Trophoblast cell (in vitro differentiated cells and primary cell): ENCODE data around the gene KIF20B.
A peak's percentile ranks its signal among the peaks of the same experiment; 100 is the strongest.
"Not testable (repeated sequence)": the region's sequence is repeated elsewhere in the genome, so short reads cannot be mapped to it uniquely, and the experiment has no call there.

ENCODE experiments used
- DNase-seq, 2 donors: peaks; one replicate each; pipeline ENCODE4 v3.0.0-alpha.2; 2016
- H2AFZ ChIP-seq: 2 replicates; pipeline ENCODE4 v1.6.1; 2013; ENCODE audit warnings: low read length, moderate library complexity, mild to moderate bottlenecking; ENCODE audit not compliant: insufficient read depth, poor library complexity
- H2AK5ac ChIP-seq: 2 replicates; pipeline ENCODE4 v1.6.1; 2013; ENCODE audit warnings: mild to moderate bottlenecking, low read length
- H2BK120ac ChIP-seq: 2 replicates; pipeline ENCODE4 v1.6.1; 2013; ENCODE audit warnings: low read length, mild to moderate bottlenecking, moderate library complexity; ENCODE audit not compliant: insufficient read depth, poor library complexity
- H2BK12ac ChIP-seq: 2 replicates; pipeline ENCODE4 v1.6.1; 2013; ENCODE audit warnings: mild to moderate bottlenecking, low read length, moderate library complexity
- H2BK5ac ChIP-seq: 2 replicates; pipeline ENCODE4 v1.6.1; 2013; ENCODE audit warnings: low read length, low read depth, moderate library complexity, mild to moderate bottlenecking; ENCODE audit not compliant: poor library complexity
- H3K14ac ChIP-seq: 2 replicates; pipeline ENCODE4 v1.6.1; 2013; ENCODE audit warnings: mild to moderate bottlenecking, low read length
- H3K18ac ChIP-seq: 2 replicates; pipeline ENCODE4 v1.6.1; 2013; ENCODE audit warnings: mild to moderate bottlenecking, low read length
- H3K23ac ChIP-seq: 2 replicates; pipeline ENCODE4 v1.6.1; 2013; ENCODE audit warnings: low read length
- H3K27ac ChIP-seq: 2 replicates; pipeline ENCODE4 v1.5.1; 2013; ENCODE audit warnings: low read depth, mild to moderate bottlenecking, inconsistent platforms, low read length, moderate library complexity
- H3K27me3 ChIP-seq: 2 replicates; pipeline ENCODE4 v1.6.1; 2013; ENCODE audit warnings: inconsistent platforms, mild to moderate bottlenecking, low read length, moderate library complexity; ENCODE audit not compliant: insufficient read depth
- H3K36me3 ChIP-seq, 2 experiments: 1 replicate in 1 of 2; 2 replicates in 1 of 2; pipeline ENCODE4 v1.6.1; 2013; ENCODE audit warnings: low read length in 2 of 2, mild to moderate bottlenecking in 2 of 2, moderate library complexity in 1 of 2; ENCODE audit not compliant: insufficient read depth in 2 of 2, control insufficient read depth in 1 of 2
- H3K4ac ChIP-seq: 2 replicates; pipeline ENCODE4 v1.6.1; 2013; ENCODE audit warnings: low read depth, mild to moderate bottlenecking, low read length, moderate library complexity
- H3K4me1 ChIP-seq, 2 experiments: 1 replicate in 1 of 2; 2 replicates in 1 of 2; pipeline ENCODE4 v1.6.1; 2013; ENCODE audit warnings: low read length in 2 of 2, mild to moderate bottlenecking in 2 of 2, moderate library complexity in 1 of 2; ENCODE audit not compliant: insufficient read depth in 2 of 2, control insufficient read depth in 1 of 2
- H3K4me2 ChIP-seq: 2 replicates; pipeline ENCODE4 v1.6.1; 2013; ENCODE audit warnings: inconsistent platforms, mild to moderate bottlenecking, low read length, moderate library complexity
- H3K4me3 ChIP-seq: 2 replicates; pipeline ENCODE4 v1.5.1; 2013; ENCODE audit warnings: mild to moderate bottlenecking, low read depth, low read length, inconsistent platforms
- H3K79me1 ChIP-seq: one replicate; pipeline ENCODE4 v1.6.1; 2013; ENCODE audit warnings: low read length
- H3K79me2 ChIP-seq: 2 replicates; pipeline ENCODE4 v1.6.1; 2013; ENCODE audit warnings: low read length, mild to moderate bottlenecking; ENCODE audit not compliant: control insufficient read depth, insufficient read depth, poor library complexity
- H3K9ac ChIP-seq: 2 replicates; pipeline ENCODE4 v1.6.1; 2013; ENCODE audit warnings: mild to moderate bottlenecking, low read length
- H3K9me3 ChIP-seq: 2 replicates; pipeline ENCODE4 v1.6.1; 2013; ENCODE audit warnings: low read depth, mild to moderate bottlenecking, control low read depth, inconsistent platforms, low read length; ENCODE audit not compliant: insufficient read depth
- H4K12ac ChIP-seq: 2 replicates; pipeline ENCODE4 v1.6.1; 2013; ENCODE audit warnings: low read depth, mild to moderate bottlenecking, low read length, moderate library complexity
- H4K8ac ChIP-seq: 2 replicates; pipeline ENCODE4 v1.6.1; 2013; ENCODE audit warnings: low read depth, mild to moderate bottlenecking, low read length, moderate library complexity
- H4K91ac ChIP-seq: one replicate; pipeline ENCODE4 v1.6.1; 2013; ENCODE audit warnings: low read depth, mild to moderate bottlenecking, low read length, moderate library complexity
- WGBS: extraction: QIAGEN DNeasy Blood & Tissue Kit; methylation state at CpG from one replicate; pipeline ENCODE4 v1.1.7; 2013; ENCODE audit warnings: missing lambda C conversion rate; ENCODE audit not compliant: insufficient read length, insufficient coverage; ENCODE audit errors: extremely low coverage; 5-methylcytosine and 5-hydroxymethylcytosine counted together

KIF20B gene

DNA sequence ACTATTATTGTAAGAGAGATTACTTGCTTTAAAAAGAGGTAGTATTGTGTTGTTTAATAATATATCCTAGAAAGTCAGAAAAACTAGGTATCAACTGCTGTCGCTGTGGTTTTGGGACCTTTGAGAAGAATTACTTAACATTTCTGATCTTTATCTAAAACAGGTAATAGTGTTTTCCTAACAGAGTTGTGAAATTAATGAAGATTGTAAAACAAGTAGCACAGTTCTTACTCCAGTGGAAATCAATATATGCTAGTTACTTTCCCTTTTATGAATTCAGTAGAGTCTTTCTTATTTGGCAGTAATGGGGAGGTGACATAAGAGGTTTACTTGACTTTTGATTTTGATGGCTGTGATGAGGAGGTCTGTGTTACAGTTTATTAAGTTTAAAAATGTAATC, 58.1 kb downstream of the KIF20B start:
- H3K27me3 ChIP-seq = no peaks in the 10 kb centered on the region
- H3K27ac ChIP-seq = no peak overlapping the region
- H4K12ac ChIP-seq = no peak overlapping the region
- no peaks in the 10 kb centered on the region for H3K9me3 ChIP-seq
- H3K18ac ChIP-seq = no peak overlapping the region
- H4K8ac ChIP-seq = no peak overlapping the region
- H3K4me2 ChIP-seq = no peak overlapping the region
- DNase-seq = peak in 1 of 2 donors; percentile 18
- no peak overlapping the region for H3K23ac ChIP-seq
- no peak overlapping the region for H2BK12ac ChIP-seq
- no peak overlapping the region for H2BK120ac ChIP-seq
- no peak overlapping the region for H2AK5ac ChIP-seq
- no peak overlapping the region for H3K4me3 ChIP-seq
- H3K36me3 ChIP-seq = peaks cover 5 to 8% of the 10 kb centered on the region in 2 experiments
- no peak overlapping the region for H4K91ac ChIP-seq
- H3K4ac ChIP-seq = no peak overlapping the region
- H2AFZ ChIP-seq = no peak overlapping the region
- no peak overlapping the region for H2BK5ac ChIP-seq
- no peaks in the 10 kb centered on the region for H3K79me2 ChIP-seq
- H3K9ac ChIP-seq = no peak overlapping the region
- no CpG with 5 or more reads among the region's 1 CpG for WGBS
- no peak overlapping the region for H3K14ac ChIP-seq
- H3K79me1 ChIP-seq = no peaks in the 10 kb centered on the region
- no peaks in the 10 kb centered on the region for H3K4me1 ChIP-seq

DNA sequence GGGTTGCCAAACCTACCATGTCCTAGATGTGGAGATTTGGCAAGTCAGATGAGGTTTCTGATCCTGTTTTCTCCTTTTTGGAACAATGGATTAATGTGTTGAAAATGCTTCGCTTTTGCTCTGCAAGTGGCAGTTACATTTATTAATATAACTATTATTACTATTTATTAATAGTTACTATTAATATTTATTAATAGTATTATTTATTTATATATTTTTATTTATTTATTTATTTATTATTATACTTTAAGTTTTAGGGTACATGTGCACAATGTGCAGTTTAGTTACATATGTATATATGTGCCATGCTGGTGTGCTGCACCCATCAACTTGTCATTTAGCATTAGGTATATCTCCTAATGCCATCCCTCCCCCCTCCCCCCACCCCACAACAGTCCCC, 62.3 kb downstream of the KIF20B start:
- H3K4me2 ChIP-seq, H3K4me1 ChIP-seq, H3K9me3 ChIP-seq, H3K36me3 ChIP-seq, H3K14ac ChIP-seq, H3K4me3 ChIP-seq, H3K9ac ChIP-seq, H2BK120ac ChIP-seq, H2BK5ac ChIP-seq, H4K8ac ChIP-seq, H2AK5ac ChIP-seq, H4K91ac ChIP-seq, H3K79me1 ChIP-seq, H3K27ac ChIP-seq, H3K18ac ChIP-seq, DNase-seq, H2AFZ ChIP-seq, H3K79me2 ChIP-seq, H2BK12ac ChIP-seq, H4K12ac ChIP-seq, H3K4ac ChIP-seq, H3K27me3 ChIP-seq, H3K23ac ChIP-seq: not testable (repeated sequence)
- WGBS = no CpG with 5 or more reads among the region's 1 CpG

DNA sequence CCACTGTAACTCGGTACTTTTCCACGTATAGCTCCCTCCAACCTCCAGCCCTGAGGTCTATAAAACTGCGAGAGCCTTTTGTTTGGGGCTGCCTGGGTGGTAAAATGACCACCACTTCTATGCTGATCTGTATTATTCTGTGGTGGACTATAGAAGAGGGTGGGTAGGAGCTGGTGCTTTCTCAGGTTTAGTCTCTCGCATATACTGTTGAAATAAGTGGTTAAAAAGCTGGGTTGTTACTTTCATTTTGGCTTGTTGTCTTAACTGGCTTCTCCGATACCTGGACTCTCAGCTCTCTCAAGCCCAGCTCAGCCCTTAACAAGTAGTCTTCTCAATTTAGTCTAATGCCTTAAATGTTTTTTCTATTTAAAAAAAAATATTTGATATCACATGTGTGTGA, 70.3 kb downstream of the KIF20B start:
- Histone ChIP-seq H2AK5ac (no peak overlapping the region), H3K4me2 (no peak overlapping the region), H3K27ac (no peak overlapping the region), H4K91ac (no peak overlapping the region), H3K18ac (no peak overlapping the region), H3K36me3 (peaks cover 0 to 1% of the 10 kb centered on the region in 2 experiments), H3K9me3 (no peaks in the 10 kb centered on the region), H2BK12ac (no peak overlapping the region), H3K4me1 (no peaks in the 10 kb centered on the region), H3K9ac (no peak overlapping the region), H3K4me3 (no peak overlapping the region), H3K23ac (no peak overlapping the region), H3K27me3 (no peaks in the 10 kb centered on the region), H3K79me1 (no peaks in the 10 kb centered on the region), H4K12ac (no peak overlapping the region), H2AFZ (no peak overlapping the region), H2BK5ac (no peak overlapping the region), H3K4ac (no peak overlapping the region), H4K8ac (no peak overlapping the region), H2BK120ac (no peak overlapping the region), H3K14ac (no peak overlapping the region), H3K79me2 (no peaks in the 10 kb centered on the region)
- DNase-seq = no peak
- WGBS = no CpG with 5 or more reads among the region's 5 CpGs

DNA sequence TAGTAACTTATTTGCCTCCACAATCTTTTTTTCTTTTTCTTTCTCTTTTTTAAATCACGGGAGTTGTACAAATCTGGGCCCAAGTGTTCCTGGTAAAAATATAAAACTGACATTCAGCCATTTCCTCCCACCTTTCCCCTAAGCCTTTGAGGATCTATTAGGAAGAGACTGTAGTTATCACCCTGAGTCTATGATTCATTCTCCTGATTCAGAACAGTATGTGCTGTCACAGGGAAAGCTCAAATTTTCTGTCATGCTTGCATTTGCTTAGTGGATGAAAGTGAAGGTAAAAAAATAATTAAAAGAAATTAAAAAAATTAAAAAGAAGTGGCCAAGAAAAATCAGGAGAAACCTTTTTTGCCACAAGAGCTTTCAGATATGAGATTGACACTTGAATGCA, 71.7 kb downstream of the KIF20B start:
- no peak overlapping the region for H3K4ac ChIP-seq
- H4K91ac ChIP-seq = no peak overlapping the region
- H2BK12ac ChIP-seq = no peak overlapping the region
- H2AFZ ChIP-seq = no peak overlapping the region
- no peak for DNase-seq
- H3K4me2 ChIP-seq = no peak overlapping the region
- no peak overlapping the region for H3K14ac ChIP-seq
- H3K23ac ChIP-seq = no peak overlapping the region
- H3K4me3 ChIP-seq = no peak overlapping the region
- H2AK5ac ChIP-seq = no peak overlapping the region
- no peak overlapping the region for H3K9ac ChIP-seq
- no peak overlapping the region for H4K12ac ChIP-seq
- WGBS = no CpG with 5 or more reads among the region's 1 CpG
- no peak overlapping the region for H4K8ac ChIP-seq
- H3K36me3 ChIP-seq = peaks cover 0 to 1% of the 10 kb centered on the region in 2 experiments
- H3K27me3 ChIP-seq = no peaks in the 10 kb centered on the region
- no peaks in the 10 kb centered on the region for H3K79me1 ChIP-seq
- no peak overlapping the region for H3K18ac ChIP-seq
- no peaks in the 10 kb centered on the region for H3K4me1 ChIP-seq
- no peak overlapping the region for H2BK120ac ChIP-seq
- no peaks in the 10 kb centered on the region for H3K79me2 ChIP-seq
- H3K9me3 ChIP-seq = no peaks in the 10 kb centered on the region
- H2BK5ac ChIP-seq = no peak overlapping the region
- H3K27ac ChIP-seq = no peak overlapping the region
